Activated T-cell treated with anti-CD3 and anti-CD28 coated beads for 48 hours (primary cell): ENCODE results near the gene RALGPS1.

Experiments used
- DNase-seq: peaks from one replicate; pipeline ENCODE4 v3.0.0-alpha.2; 2020; ENCODE audit warnings: low read depth

Gene RALGPS1

GRCh38 chr9:127193483-127193882 lies 278.9 kb downstream of the RALGPS1 start:
- DNase-seq: no peak

GRCh38 chr9:127194881-127195713 lies 280.5 kb downstream of the RALGPS1 start:
- DNase-seq: no peak

- no peak for DNase-seq
Measured at GRCh38 chr9:127195976-127196825, 281.6 kb downstream of the RALGPS1 start.

- DNase-seq: no peak
Measured at GRCh38 chr9:127196826-127197145, 282.2 kb downstream of the RALGPS1 start.

GRCh38 chr9:127197186-127197860 lies 282.7 kb downstream of the RALGPS1 start:
- no peak for DNase-seq

- DNase-seq: no peak
Measured at GRCh38 chr9:127197861-127198430, 283.4 kb downstream of the RALGPS1 start.

- no peak for DNase-seq
Measured at GRCh38 chr9:127198587-127198986, 284.0 kb downstream of the RALGPS1 start.

GRCh38 chr9:127199001-127199791 lies 284.6 kb downstream of the RALGPS1 start:
- DNase-seq: peak; percentile 65

- no peak for DNase-seq
Measured at GRCh38 chr9:127200106-127200862, 285.7 kb downstream of the RALGPS1 start.

GRCh38 chr9:127201071-127201541 lies 286.5 kb downstream of the RALGPS1 start:
- DNase-seq: no peak

- DNase-seq: no peak
Measured at GRCh38 chr9:127201731-127202130, 287.1 kb downstream of the RALGPS1 start.

- DNase-seq: no peak
Measured at GRCh38 chr9:127202461-127203169, 288.0 kb downstream of the RALGPS1 start.

GRCh38 chr9:127203681-127204327 lies 289.2 kb downstream of the RALGPS1 start:
- DNase-seq: no peak

GRCh38 chr9:127204771-127205470 lies 290.3 kb downstream of the RALGPS1 start:
- DNase-seq: no peak

GRCh38 chr9:127205952-127206351 lies 291.4 kb downstream of the RALGPS1 start:
- no peak for DNase-seq

GRCh38 chr9:127206666-127207065 lies 292.1 kb downstream of the RALGPS1 start:
- no peak for DNase-seq

- DNase-seq: no peak
Measured at GRCh38 chr9:127207734-127208410, 293.3 kb downstream of the RALGPS1 start.

GRCh38 chr9:127208416-127208815 lies 293.8 kb downstream of the RALGPS1 start:
- no peak for DNase-seq
